ENCODE measurements around the gene ELFN2.

The ELFN2 gene

DNA sequence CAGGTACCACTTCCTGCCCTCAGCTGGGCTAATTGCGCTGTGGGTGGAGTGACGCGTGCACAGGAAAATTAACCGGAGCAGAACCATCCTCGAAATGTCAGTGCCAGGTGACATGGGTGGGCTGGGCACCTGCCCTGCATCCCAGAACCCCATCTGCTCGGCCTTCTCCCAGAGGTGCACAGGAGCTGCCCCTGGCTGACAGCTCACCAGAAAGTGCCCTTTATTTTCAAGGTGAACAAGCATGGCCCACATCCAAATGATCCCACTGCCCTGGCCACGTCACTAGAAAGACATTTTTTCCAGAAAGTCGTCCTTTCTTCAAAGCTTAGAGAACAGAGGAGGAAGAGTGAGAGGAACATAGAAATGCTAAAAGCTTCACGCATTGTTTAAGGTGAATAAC, 4.1 kb upstream of the ELFN2 start:
- DNase-seq (ENCODE audit: extremely low spot score, insufficient read length, low read depth) (no peak), FAIRE-seq (no peak)

DNA sequence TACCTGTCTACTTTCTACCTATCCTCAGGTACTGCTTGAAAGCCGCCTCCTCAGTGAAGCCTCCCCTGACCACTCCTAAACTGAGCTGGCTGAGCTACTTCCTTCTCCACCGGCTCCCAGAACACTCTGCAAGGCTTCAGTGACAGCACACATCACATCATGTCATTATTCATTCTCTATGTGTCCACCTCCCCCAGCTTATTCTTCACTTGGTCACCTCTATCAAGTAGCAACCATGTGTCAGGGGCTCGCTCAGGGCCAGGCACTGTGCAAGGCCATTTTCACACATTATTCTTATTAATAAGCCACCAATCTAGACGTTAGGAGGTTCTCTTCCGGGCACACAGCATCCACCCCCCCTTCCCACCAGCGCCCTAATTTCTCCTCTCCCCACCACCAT, 3.7 kb upstream of the ELFN2 start:
- DNase-seq (ENCODE audit: extremely low spot score, insufficient read length, low read depth) (no peak), FAIRE-seq (no peak)

DNA sequence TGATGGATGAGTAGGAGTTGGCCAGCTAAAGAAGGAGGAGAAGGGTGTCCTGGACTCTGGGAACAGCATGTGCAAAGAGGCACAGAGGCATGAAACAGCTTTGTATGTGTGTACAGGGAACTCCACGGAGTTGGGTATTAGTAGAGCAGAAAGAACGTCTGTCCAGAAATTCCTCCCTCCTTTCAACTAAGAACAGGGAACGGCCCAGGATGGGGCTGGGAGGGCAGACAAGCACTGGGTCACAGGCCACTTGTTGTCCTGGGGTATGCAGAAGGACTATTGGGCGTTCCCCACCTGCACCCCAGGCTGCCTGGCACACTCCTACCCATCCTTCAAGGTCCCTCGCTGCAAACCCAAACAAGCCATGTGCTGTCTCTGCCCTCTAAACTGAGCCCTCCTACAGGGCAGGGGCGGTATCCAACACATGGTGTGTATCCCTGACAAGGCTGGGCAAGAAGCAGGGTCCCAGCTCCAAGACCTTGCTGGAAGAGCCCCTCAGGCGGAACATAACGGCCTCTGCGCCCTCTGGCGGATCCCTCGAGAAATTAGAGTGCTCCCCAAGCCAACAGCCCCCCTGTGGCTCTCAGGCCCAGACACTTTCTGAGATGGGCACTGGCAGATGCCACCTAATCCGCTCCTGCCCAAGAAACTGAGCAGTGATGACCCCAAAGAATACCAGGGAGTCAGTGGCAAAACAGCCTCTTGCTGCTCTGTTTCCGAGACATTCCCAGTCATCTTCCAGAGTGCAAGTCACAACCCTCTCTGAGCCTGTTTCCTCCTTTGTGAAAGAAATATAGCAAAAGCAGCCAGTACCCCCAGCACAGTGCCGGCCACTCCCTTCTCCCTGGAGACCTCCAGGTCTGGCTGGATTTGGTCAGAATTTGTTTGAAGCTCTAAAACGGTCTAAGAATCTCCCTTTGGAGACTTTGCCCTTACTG, 1.6 kb upstream of the ELFN2 start:
- FAIRE-seq (peak; percentile 56), DNase-seq (ENCODE audit: extremely low spot score, insufficient read length, low read depth) (peak; percentile 47)

DNA sequence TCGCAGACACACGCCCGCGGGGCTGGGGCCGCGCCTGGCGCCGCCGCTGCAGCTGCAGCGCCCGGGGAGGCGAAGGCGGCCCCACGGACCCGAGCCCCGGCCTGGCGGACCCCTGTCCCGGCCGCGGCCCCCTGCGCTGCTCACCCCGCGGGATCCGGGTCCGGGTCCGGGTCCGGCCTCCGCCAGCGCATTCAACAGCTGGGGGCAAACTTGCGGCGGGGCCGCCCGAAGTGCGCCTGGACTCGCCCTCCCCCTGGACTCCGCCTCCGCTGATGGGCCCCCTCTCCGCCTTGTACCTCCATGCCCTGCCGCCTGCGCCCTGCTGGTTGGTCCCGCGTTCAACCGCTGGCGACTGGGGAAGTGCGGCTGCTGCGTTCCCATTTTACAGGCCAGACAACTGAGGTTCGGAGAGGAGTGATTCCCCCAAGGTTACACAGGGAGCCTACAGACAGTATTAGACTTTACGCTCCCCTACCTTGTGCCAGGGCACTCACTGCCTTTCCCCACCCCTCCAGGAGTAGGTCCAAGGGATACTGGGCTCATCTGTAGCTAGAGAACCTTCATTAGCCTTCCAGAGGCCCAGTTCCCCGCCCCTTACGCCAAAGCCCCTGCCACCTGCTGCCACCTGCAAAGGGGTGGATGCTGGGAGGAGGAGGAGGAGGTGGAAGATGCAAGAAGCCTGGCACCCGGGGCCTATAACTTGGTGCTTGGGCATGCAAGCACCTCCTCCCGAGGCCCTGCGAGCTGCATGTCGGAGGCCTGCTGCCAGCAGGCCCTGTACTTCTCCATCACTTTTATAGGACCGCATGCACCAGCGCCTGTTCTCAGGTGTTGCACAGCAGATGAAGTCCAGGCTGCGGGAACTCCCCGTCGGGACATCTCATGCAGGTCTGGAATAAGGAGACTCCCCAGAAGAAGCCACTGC, 694 bp upstream of the ELFN2 start:
- FAIRE-seq: no peak
- no peak for DNase-seq (ENCODE audit: extremely low spot score, insufficient read length, low read depth)

DNA sequence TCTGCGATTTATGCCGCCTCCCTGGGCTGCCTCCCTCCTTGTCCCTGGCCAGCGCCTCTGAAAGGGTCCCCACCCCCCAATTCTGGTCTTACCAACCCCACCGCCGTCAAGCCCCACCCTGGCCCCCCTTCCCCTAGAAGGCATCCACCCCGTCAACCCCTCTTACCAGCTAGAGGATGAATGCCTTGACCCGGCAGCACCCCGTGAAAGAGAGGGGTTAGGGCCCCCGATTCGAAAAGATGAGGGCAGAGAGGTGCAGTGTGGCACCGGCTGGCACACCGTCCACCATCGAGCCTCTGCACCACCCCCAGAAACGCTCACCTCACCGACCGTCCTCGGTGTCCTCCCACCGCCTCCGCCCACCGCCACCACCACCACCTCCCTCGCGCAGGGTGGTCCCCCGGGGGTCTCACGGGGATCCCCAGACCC, 559 bp downstream of the ELFN2 start:
- DNase-seq (ENCODE audit: extremely low spot score, insufficient read length, low read depth) (no peak), FAIRE-seq (no peak)

DNA sequence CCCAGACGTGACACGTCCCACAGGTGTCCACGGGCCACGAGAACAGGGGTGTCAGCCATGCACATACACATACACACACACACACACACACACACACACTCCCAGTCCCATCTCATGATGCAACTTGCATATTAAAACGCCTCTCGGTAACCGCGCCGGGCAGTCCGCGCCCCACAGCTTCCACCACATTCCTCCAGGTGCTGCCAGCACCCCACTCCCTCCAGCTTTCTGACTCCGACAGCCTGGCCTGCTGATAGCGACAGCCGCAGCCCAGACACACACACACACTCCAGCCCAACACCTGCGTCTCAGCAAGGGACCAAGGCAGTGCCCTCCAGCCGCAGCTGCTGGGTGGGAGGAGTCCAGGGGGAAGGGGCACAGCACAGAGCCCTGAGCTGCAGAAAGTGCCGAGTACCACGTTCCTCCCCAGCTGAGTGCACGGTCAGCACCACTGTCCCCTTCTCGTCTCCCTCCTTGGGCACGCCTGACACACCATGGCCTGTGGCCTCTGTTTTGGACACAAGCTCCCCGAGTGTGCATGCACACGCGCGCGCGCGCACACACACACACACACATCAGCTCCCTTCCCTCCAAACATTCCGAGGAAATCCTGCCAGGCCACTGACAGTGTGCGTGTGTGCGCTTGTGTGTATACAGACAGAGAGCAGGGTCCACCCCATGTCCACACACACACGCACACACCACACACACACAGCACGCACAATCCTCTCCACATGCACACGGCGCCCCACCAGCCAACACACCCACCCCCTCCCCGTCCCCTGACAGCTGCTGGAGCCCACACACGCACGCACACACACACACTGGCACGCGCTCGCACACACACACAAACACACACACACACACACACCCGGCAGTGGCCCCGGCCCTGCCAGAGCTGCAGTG, 1.2 kb downstream of the ELFN2 start:
- FAIRE-seq (no peak), DNase-seq (ENCODE audit: extremely low spot score, insufficient read length, low read depth) (no peak)

DNA sequence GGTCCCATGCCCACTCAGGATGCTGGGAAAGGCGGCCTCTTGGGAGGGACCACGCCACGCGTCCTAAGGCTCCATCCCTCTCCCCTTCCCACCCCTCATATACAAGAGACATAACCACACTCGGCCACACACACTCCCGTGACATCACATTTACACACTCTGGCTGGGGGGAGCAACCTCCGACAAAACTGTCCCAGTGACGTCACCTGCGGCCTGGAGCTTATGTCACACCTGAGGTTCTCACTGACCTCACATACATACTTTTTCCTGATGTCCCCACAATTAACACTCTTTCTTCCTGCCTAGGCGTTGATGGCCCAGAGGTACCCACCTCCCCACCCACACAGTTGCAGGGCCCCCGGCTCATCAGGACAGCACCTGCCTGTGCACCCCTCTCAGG, 1.9 kb downstream of the ELFN2 start:
- no peak for FAIRE-seq
- no peak for DNase-seq (ENCODE audit: extremely low spot score, insufficient read length, low read depth)

DNA sequence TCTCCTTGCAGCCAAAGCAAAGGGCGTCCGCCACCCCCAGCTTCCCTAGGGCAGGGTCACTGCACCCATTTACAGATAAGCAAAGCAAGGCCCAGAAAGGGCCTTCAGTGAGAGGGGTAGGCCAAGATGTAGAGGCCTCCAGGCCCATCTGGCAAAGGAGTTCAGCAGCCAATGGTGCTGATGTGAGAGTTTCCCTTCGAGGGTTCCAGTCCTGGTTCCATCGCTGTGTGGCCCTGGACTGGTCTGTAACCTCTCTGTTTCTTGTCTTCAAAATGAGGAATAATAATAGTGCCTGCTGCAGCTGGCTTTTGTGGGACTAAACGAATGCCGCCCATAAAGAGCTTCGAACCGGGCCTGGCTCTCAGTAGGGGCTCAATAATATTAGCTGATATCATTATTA, 4.0 kb downstream of the ELFN2 start:
- DNase-seq (ENCODE audit: extremely low spot score, insufficient read length, low read depth): no peak
- no peak for FAIRE-seq

DNA sequence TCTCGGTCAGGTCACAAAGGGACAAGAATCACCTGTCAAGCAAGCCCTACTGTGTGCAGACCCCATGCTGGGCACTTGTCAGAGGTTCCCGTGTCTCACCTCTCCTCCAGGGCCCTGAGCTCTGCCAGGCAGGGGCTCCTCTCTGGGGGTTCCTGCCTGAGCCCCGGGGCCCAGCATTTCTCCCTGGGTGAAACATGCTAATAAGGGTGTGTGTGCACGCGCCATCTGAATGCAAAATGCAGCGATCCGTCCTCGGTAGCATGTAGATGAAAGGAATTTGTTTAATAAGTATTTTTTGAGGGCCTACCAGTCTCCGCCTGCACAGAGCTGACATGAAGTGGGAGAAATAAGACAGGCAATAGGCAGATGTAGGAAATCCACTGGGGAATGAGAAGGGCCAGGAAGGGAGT, 5.8 kb downstream of the ELFN2 start:
- FAIRE-seq (no peak), DNase-seq (ENCODE audit: extremely low spot score, insufficient read length, low read depth) (no peak)

DNA sequence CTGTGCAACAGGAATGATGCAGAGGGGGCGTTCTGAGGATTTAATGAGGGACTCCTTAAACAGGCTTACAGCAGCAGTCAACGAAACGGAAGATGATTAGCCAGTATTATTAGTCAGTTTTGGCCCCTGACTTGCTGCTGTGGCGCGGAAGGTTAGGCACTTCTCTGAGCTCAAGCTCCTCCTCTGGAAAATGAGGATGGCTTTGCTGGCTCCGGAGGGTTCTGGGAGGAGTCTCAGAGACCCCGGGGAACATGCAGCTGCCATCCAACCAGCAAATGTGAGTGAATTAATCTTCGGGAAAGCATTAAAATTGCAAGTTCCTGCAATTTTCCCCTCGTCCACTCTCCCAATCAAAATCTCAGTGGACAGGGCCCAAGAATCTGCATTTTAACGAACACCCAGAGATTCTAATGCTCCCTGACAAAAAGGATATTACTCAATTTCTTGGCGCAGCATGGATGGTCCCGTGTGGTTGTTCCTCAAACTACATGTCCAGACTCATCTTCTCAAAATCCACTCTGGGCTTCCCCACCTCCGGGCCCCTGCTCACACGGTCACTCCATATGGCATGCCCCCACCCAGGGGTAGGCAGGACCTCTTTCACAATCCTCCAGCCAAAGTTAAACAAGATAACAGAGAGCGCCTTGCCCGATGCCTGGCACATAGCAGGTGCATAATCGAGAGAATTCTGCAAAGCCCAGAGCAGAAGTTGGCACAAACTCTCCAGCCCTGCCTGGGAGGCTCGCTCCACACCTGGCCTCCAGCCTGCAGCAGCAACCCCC, 6.4 kb downstream of the ELFN2 start:
- DNase-seq (ENCODE audit: extremely low spot score, insufficient read length, low read depth) (no peak), FAIRE-seq (no peak)

DNA sequence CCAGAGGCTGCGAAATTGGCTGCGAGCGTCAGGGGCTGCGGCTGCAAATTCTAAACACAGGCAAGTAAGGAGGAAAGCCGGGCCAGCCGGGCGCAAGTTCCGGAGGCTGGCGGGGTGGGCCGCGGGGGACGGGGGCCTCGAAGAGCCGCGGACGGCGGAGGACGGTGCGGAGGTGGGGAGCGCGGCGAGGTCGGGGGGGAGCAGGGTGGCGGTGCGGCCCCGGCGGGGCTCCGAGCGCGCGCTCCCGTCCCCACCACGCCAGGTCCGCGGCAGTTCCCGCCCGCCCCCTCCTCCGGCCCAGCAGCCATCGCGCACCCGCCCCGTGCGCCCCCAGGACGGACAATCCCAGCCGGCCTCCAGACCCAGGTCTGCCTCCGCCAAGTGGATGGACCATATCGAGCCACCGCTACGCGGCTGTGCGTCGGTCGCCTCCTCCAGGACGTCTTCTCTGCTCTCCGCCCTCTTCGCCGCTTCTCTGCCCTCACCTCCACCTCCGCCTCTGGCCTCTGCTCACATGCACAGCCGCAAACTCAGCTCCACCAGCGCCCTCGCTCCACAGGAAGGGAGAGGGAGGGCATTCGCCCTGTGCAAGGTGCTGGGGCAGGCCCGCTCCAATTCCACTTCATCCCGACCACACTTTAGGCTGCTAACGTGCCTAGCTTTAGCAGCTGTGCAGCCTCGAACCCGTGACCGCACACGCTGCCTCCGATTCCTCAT, 7.2 kb downstream of the ELFN2 start:
- DNase-seq (ENCODE audit: extremely low spot score, insufficient read length, low read depth) (no peak), FAIRE-seq (no peak)

DNA sequence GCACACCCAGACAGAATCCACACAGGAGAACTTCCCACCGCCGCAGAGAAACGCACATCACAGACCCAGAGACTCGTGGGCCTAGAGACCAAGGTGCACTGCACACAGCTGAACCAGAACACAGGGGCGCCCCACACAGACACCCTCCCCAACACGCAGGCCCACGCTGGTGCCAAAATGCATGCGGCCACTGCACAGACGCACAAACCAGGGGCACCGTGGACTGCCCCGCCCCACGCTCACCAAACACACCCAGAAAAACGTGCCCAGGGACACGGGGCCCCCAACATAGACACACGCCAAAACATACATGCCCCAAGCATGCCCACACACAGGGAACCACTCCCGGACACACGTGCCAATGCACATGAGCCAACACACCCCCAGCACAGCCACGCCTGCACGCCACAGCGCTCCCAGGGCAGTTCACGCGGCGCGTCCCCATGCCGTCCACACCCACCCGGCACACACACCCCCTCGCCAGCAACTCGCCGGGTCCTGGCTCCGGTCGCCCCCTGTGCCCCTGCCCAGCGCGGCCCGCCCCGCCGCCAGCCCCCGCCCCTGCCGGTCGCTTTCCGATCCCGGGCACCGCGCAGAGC, 7.8 kb downstream of the ELFN2 start:
- FAIRE-seq (no peak), DNase-seq (ENCODE audit: extremely low spot score, insufficient read length, low read depth) (no peak)

DNA sequence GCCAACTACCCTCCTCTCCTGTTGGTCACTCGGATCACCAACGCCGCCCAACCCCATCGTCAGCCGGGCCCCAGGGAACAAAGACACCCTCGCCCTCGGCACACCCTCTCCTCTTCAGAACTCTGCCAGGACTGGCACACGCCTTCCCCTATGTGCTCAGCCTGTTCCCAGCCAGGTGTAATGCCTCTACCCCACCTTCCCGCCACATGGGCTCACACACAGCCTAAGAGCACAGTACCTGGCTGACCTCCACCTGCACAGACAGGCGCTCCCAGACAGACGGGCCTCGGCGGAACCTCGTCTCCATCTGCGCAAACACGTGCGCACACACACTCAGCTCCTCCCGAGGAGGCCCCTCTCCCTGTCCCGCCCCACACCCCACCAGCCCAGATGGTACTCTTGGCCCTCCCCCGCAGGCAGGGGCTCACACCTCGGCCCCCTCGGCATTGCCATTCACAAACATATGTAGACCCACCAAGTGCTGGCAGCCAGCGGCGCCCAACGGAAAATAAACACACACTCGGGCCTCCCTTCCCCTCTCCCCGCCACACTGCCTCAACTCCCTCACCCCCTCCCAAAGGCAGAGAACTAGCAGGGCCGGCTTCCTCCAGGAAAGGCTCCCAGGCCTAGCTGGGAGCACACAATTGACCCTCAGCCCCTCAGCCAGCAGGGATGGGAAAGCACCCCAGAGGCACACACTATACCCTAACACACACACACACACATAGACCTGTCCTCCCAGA, 8.5 kb downstream of the ELFN2 start:
- DNase-seq (ENCODE audit: extremely low spot score, insufficient read length, low read depth): no peak
- no peak for FAIRE-seq

DNA sequence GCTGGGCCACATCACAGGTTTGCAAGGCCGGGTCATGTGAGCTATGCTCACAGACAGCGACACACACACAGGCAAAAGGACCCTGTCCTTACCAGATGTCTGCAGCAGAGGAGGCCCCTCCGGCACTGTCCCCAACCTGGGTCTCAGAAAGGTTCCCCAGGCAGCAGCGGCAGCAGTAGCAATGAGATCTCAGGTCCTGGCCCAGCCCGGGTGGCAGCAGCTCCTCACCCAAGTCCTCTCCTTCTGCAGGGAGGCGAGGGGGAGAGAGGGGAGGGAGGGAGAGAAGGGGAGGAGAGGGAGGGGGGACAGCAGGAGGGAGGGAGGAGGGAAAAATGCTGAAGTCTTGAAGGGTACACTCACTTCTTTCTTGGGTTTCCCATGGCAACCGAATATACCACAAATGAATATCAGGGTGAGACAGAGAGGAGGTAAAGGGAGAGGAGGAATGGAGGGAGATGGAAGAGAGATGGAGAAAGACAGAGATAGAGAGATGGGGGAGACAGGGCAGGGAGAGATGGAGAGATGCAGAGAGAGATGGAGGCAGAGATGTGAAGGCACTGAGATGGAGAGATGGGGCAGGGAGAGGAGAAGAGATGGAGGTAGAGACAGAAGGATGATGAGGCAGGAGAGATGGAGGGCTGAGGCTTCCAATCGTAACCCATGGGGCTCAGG, 9.5 kb downstream of the ELFN2 start:
- DNase-seq (ENCODE audit: extremely low spot score, insufficient read length, low read depth) (no peak), FAIRE-seq (no peak)

DNA sequence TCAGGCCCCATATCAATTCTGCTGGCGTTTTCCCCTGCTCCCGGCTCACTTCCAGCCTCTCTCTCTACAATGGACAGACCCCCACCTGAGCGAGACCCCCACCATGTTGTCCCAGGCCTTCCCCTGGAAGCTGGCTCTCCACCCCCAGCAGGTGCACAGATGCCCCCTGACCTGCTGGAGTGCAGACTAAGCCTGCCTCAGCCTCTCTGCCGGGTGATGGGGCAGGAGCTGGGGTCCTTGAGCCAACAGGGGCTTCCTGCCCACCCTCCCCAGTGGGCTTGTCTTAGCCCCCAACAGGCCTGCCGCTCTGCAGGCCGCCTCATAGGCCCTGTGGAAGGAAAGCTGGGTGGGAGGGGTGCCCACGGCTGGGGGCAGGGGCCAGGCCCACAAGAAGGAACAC, 10.0 kb downstream of the ELFN2 start:
- DNase-seq (ENCODE audit: extremely low spot score, insufficient read length, low read depth): no peak
- FAIRE-seq: no peak

DNA sequence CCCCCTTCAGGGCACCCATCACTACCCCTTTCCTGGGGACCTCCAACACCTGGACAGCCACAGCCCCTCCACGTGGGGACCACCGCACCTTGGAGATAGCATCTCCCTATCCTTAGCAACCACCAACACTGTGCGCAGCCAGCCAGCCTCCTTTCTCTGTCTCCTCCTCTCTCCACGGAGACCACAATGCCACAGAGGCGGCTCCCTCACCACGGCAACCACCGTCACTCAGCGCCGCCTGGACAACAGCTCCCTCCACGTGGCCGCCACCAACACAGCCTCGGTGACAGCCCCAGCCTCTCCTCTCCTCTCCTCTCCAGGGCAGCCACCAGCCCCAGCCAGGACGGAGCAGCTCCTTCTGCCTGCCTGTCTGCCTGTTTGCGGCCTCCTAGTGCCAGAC, 10.5 kb downstream of the ELFN2 start:
- no peak for DNase-seq (ENCODE audit: extremely low spot score, insufficient read length, low read depth)

DNA sequence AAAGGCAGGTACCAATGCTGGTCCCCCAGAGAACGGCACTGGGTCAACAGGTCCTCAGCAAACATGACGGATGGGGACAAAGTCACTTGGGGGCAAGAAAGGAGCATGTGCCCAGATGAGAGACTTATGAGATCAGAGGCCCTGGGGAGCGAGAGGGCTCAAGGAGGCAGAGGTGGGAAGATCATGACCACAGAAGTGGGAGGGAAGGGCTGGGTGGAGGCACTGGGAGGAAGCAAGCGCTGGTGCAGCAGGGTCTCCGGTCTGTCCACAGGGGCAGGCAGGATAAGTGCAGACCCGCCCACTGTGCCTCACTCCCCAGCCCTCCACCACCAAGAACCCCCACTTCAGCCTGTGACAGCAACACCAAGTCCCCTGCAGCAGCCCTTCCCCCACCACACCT, 10.9 kb downstream of the ELFN2 start:
- no peak for FAIRE-seq
- no peak for DNase-seq (ENCODE audit: extremely low spot score, insufficient read length, low read depth)

More for the DNA sequence above, 10.5 kb downstream of the ELFN2 start:
- no peak for FAIRE-seq
